ENCODE data around the gene CBX6.

The CBX6 gene

GRCh38 chr22:38846412-38846811, 25.6 kb downstream of the CBX6 start:
- H3K14ac ChIP-seq (ENCODE audit: low read length), result no peak overlapping the region
- no peak overlapping the region for H2BK5ac ChIP-seq (ENCODE audit: low read depth, low read length, poor library complexity)
- no peaks in the 10 kb centered on the region for H3K79me1 ChIP-seq (ENCODE audit: low read length)
- H3K9ac ChIP-seq (ENCODE audit: low read length), result no peak overlapping the region
- no peaks in the 10 kb centered on the region for H3K79me2 ChIP-seq (ENCODE audit: control insufficient read depth, insufficient read depth, low read length, poor library complexity)
- no peaks in the 10 kb centered on the region for H3K36me3 ChIP-seq (ENCODE audit: control insufficient read depth in 1 of 2, insufficient read depth in 2 of 2, low read length in 2 of 2)
- H3K4me3 ChIP-seq (ENCODE audit: low read depth, low read length), result no peak overlapping the region
- H2AK5ac ChIP-seq (ENCODE audit: low read length), result no peak overlapping the region
- H3K4ac ChIP-seq (ENCODE audit: low read depth, low read length), result no peak overlapping the region
- no CpG with 5 or more reads among the region's 1 CpG for WGBS (ENCODE audit: extremely low coverage, insufficient coverage, insufficient read length)
- H4K8ac ChIP-seq (ENCODE audit: low read depth, low read length), result no peak overlapping the region
- H2BK120ac ChIP-seq (ENCODE audit: insufficient read depth, low read length, poor library complexity), result no peak overlapping the region
- H4K91ac ChIP-seq (ENCODE audit: low read depth, low read length), result no peak overlapping the region
- H3K27me3 ChIP-seq (ENCODE audit: insufficient read depth, low read length), result peaks cover 27% of the 10 kb centered on the region
- H2BK12ac ChIP-seq (ENCODE audit: low read length), result no peak overlapping the region
- DNase-seq, result no peak
- no peak overlapping the region for H4K12ac ChIP-seq (ENCODE audit: low read depth, low read length)
- peaks cover 12% of the 10 kb centered on the region for H3K9me3 ChIP-seq (ENCODE audit: insufficient read depth, low read depth, low read length)
- peaks cover 4 to 6% of the 10 kb centered on the region in 2 experiments for H3K4me1 ChIP-seq (ENCODE audit: control insufficient read depth in 1 of 2, insufficient read depth in 2 of 2, low read length in 2 of 2)
- H3K4me2 ChIP-seq (ENCODE audit: low read length), result no peak overlapping the region
- no peak overlapping the region for H3K23ac ChIP-seq (ENCODE audit: low read length)
- H3K27ac ChIP-seq (ENCODE audit: low read depth, low read length), result no peak overlapping the region
- no peak overlapping the region for H2AFZ ChIP-seq (ENCODE audit: insufficient read depth, low read length, poor library complexity)
- H3K18ac ChIP-seq (ENCODE audit: low read length), result no peak overlapping the region

DNA sequence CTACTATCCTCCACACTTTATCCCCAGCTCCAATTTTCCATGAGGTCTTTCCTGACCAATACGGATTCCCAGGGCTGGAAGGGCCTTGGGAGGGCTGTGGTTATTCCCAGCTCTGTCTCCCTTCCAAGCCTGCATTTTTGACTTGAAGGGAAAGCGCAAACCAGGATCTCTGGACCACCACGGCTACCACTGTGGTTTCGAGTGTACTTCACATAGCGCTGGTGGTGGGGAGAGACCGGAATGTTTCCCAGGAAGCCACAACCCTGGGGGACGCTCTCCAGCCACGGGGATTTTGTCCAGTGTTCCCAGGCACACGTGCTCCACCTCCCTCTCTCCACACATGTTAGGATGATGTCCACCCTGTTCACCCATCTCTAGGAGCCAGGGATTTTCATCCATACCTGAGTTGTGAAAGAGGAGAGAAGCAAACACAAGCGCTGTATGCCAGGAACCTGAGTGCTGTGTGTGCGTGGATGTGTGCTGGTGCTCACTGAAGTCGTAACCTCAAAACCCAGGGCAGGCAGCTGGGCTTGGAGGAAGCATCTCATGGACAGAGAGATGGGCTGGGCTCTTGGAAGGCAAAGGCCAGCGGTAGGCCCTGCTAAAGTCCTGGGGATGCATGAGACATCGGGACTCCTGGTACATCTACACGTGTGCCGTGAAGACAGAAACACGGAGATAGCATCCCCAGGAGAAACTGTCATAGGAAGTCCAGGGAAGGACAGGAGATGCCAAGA, 26.8 kb downstream of the CBX6 start:
- Histone ChIP-seq H3K9me3 (ENCODE audit: insufficient read depth, low read depth, low read length) (peaks cover 12% of the 10 kb centered on the region), H4K91ac (ENCODE audit: low read depth, low read length) (no peak overlapping the region), H3K18ac (ENCODE audit: low read length) (no peak overlapping the region), H3K27ac (ENCODE audit: low read depth, low read length) (no peak overlapping the region), H3K36me3 (ENCODE audit: control insufficient read depth in 1 of 2, insufficient read depth in 2 of 2, low read length in 2 of 2) (no peaks in the 10 kb centered on the region), H2AFZ (ENCODE audit: insufficient read depth, low read length, poor library complexity) (no peak overlapping the region), H4K12ac (ENCODE audit: low read depth, low read length) (no peak overlapping the region), H3K23ac (ENCODE audit: low read length) (no peak overlapping the region), H2BK120ac (ENCODE audit: insufficient read depth, low read length, poor library complexity) (no peak overlapping the region), H3K9ac (ENCODE audit: low read length) (no peak overlapping the region), H3K79me2 (ENCODE audit: control insufficient read depth, insufficient read depth, low read length, poor library complexity) (no peaks in the 10 kb centered on the region), H3K4ac (ENCODE audit: low read depth, low read length) (no peak overlapping the region), H3K4me1 (ENCODE audit: control insufficient read depth in 1 of 2, insufficient read depth in 2 of 2, low read length in 2 of 2) (peaks cover 4 to 6% of the 10 kb centered on the region in 2 experiments), H2BK5ac (ENCODE audit: low read depth, low read length, poor library complexity) (no peak overlapping the region), H3K79me1 (ENCODE audit: low read length) (no peaks in the 10 kb centered on the region), H3K4me3 (ENCODE audit: low read depth, low read length) (no peak overlapping the region), H2BK12ac (ENCODE audit: low read length) (no peak overlapping the region), H3K14ac (ENCODE audit: low read length) (no peak overlapping the region), H3K27me3 (ENCODE audit: insufficient read depth, low read length) (peaks cover 27% of the 10 kb centered on the region), H4K8ac (ENCODE audit: low read depth, low read length) (no peak overlapping the region), H2AK5ac (ENCODE audit: low read length) (no peak overlapping the region), H3K4me2 (ENCODE audit: low read length) (no peak overlapping the region)
- WGBS (ENCODE audit: extremely low coverage, insufficient coverage, insufficient read length), result no CpG with 5 or more reads among the region's 17 CpGs
- no peak for DNase-seq

DNA sequence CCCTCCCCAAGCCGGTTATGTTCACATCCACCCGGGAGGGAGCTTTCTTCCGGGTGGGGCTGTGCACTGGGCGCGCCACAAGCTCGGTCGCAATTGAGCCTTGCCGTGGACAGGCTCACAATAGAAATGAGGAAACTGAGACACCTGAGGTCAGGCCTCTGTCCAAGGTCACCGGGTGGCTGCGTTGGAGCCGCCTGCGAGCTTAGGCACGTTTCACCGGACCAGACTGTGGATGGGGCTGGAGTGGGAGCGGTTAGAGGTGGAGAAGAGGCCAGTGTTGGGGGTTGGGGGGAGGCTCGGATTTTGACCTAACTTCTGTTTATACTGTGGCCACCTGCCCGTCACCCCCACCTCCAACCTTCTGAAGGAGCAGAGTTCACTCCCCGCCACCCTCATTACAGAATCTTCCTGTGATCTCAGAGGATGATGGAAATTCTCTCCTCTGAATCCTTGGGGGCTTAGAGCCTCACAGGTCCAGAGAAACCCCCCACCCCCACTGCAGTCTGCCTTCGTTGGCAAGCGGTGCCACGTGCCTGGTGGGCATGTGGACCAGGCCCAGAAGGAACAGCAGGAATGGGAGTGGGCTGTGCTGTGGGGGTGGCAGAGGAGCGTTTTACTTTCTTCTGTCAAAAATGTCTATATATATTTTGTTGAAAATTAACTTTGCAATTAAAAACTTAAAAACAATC, 27.6 kb downstream of the CBX6 start:
- H3K23ac ChIP-seq (ENCODE audit: low read length), result no peak overlapping the region

GRCh38 chr22:38843657-38844314, 28.2 kb downstream of the CBX6 start, which contains the start of gene NPTXR:
Gene NPTXR (minus strand): TSS chr22:38844028.
- no peak within 1 kb of the TSS for H3K23ac ChIP-seq (ENCODE audit: low read length)

More for the DNA sequence above, 27.6 kb downstream of the CBX6 start:
- H3K79me2 ChIP-seq (ENCODE audit: control insufficient read depth, insufficient read depth, low read length, poor library complexity), result no peaks in the 10 kb centered on the region
- no peak overlapping the region for H4K91ac ChIP-seq (ENCODE audit: low read depth, low read length)
- H3K4me3 ChIP-seq (ENCODE audit: low read depth, low read length), result peak overlapping the region; percentile 1
- H3K27me3 ChIP-seq (ENCODE audit: insufficient read depth, low read length), result peaks cover 27% of the 10 kb centered on the region
- WGBS (ENCODE audit: extremely low coverage, insufficient coverage, insufficient read length), result no CpG with 5 or more reads among the region's 22 CpGs
- H3K36me3 ChIP-seq (ENCODE audit: control insufficient read depth in 1 of 2, insufficient read depth in 2 of 2, low read length in 2 of 2), result no peaks in the 10 kb centered on the region
- no peak overlapping the region for H4K8ac ChIP-seq (ENCODE audit: low read depth, low read length)
- peak in 1 of 2 donors; percentile 11 for DNase-seq
- no peak overlapping the region for H2BK5ac ChIP-seq (ENCODE audit: low read depth, low read length, poor library complexity)
- H4K12ac ChIP-seq (ENCODE audit: low read depth, low read length), result no peak overlapping the region
- H2BK12ac ChIP-seq (ENCODE audit: low read length), result no peak overlapping the region
- H3K18ac ChIP-seq (ENCODE audit: low read length), result no peak overlapping the region
- H2AFZ ChIP-seq (ENCODE audit: insufficient read depth, low read length, poor library complexity), result no peak overlapping the region
- H3K4me1 ChIP-seq (ENCODE audit: control insufficient read depth in 1 of 2, insufficient read depth in 2 of 2, low read length in 2 of 2), result peaks cover 4 to 6% of the 10 kb centered on the region in 2 experiments
- no peak overlapping the region for H3K14ac ChIP-seq (ENCODE audit: low read length)
- H3K9ac ChIP-seq (ENCODE audit: low read length), result no peak overlapping the region
- no peak overlapping the region for H3K27ac ChIP-seq (ENCODE audit: low read depth, low read length)
- no peak overlapping the region for H2AK5ac ChIP-seq (ENCODE audit: low read length)
- H3K4me2 ChIP-seq (ENCODE audit: low read length), result peak overlapping the region; percentile 85
- no peaks in the 10 kb centered on the region for H3K79me1 ChIP-seq (ENCODE audit: low read length)
- no peak overlapping the region for H3K4ac ChIP-seq (ENCODE audit: low read depth, low read length)
- no peak overlapping the region for H2BK120ac ChIP-seq (ENCODE audit: insufficient read depth, low read length, poor library complexity)
- H3K9me3 ChIP-seq (ENCODE audit: insufficient read depth, low read depth, low read length), result peaks cover 12% of the 10 kb centered on the region

More at GRCh38 chr22:38843657-38844314, 28.2 kb downstream of the CBX6 start, which contains the start of gene NPTXR:
- H3K36me3 ChIP-seq (ENCODE audit: control insufficient read depth in 1 of 2, insufficient read depth in 2 of 2, low read length in 2 of 2), result no peaks in the 10 kb centered on the region
- H3K27ac ChIP-seq (ENCODE audit: low read depth, low read length), result no peak within 1 kb of the TSS
- H2AFZ ChIP-seq (ENCODE audit: insufficient read depth, low read length, poor library complexity), result no peak within 1 kb of the TSS
- H3K27me3 ChIP-seq (ENCODE audit: insufficient read depth, low read length), result peaks cover 27% of the 10 kb centered on the region
- peaks cover 4 to 6% of the 10 kb centered on the region in 2 experiments for H3K4me1 ChIP-seq (ENCODE audit: control insufficient read depth in 1 of 2, insufficient read depth in 2 of 2, low read length in 2 of 2)
- H2BK120ac ChIP-seq (ENCODE audit: insufficient read depth, low read length, poor library complexity), result no peak within 1 kb of the TSS
- H2BK12ac ChIP-seq (ENCODE audit: low read length), result no peak within 1 kb of the TSS
- H4K8ac ChIP-seq (ENCODE audit: low read depth, low read length), result no peak within 1 kb of the TSS
- H4K91ac ChIP-seq (ENCODE audit: low read depth, low read length), result no peak within 1 kb of the TSS
- peak within 1 kb of the TSS; percentile 85 for H3K4me2 ChIP-seq (ENCODE audit: low read length)
- H3K79me2 ChIP-seq (ENCODE audit: control insufficient read depth, insufficient read depth, low read length, poor library complexity), result no peaks in the 10 kb centered on the region
- no peaks in the 10 kb centered on the region for H3K79me1 ChIP-seq (ENCODE audit: low read length)
- no peak within 1 kb of the TSS for H3K9ac ChIP-seq (ENCODE audit: low read length)
- no CpG with 5 or more reads among the region's 105 CpGs for WGBS (ENCODE audit: extremely low coverage, insufficient coverage, insufficient read length)
- no peak within 1 kb of the TSS for H3K4ac ChIP-seq (ENCODE audit: low read depth, low read length)
- no peak within 1 kb of the TSS for H4K12ac ChIP-seq (ENCODE audit: low read depth, low read length)
- no peak within 1 kb of the TSS for H3K18ac ChIP-seq (ENCODE audit: low read length)
- peak within 1 kb of the TSS; percentile 54 for H3K4me3 ChIP-seq (ENCODE audit: low read depth, low read length)
- no peak within 1 kb of the TSS for H2BK5ac ChIP-seq (ENCODE audit: low read depth, low read length, poor library complexity)
- peak; percentile 67 to 85 for DNase-seq
- peaks cover 12% of the 10 kb centered on the region for H3K9me3 ChIP-seq (ENCODE audit: insufficient read depth, low read depth, low read length)
- H3K14ac ChIP-seq (ENCODE audit: low read length), result no peak within 1 kb of the TSS
- no peak within 1 kb of the TSS for H2AK5ac ChIP-seq (ENCODE audit: low read length)

Measured in trophoblast cell (in vitro differentiated cells and primary cell).